NCI-H2196 treated with DMSO at 0.1 percent for 48 hours (cell line): ENCODE measurements around the gene CCDC178.
"Not testable (repeated sequence)": the region's sequence is repeated elsewhere in the genome, so short reads cannot be mapped to it uniquely, and the experiment has no call there.

Source experiments
- DNase-seq: peaks from one replicate; lab custom pipeline; 2025; ENCODE audit not compliant: unreplicated experiment; lab: John Stamatoyannopoulos, UW

Gene CCDC178

GRCh38 chr18:33369711-33370449, 70.6 kb downstream of the CCDC178 start:
- no peak for DNase-seq

GRCh38 chr18:33356735-33357134, 83.8 kb downstream of the CCDC178 start:
- no peak for DNase-seq

- DNase-seq, result no peak
Observed at GRCh38 chr18:33355756-33356155, 84.8 kb downstream of the CCDC178 start.

- DNase-seq, result no peak
Observed at GRCh38 chr18:33355263-33355662, 85.3 kb downstream of the CCDC178 start.

- DNase-seq, result no peak
Observed at GRCh38 chr18:33350256-33350655, 90.3 kb downstream of the CCDC178 start.

- not testable (repeated sequence) for DNase-seq
Observed at GRCh38 chr18:33339733-33340132, 100.8 kb downstream of the CCDC178 start.

- no peak for DNase-seq
Observed at GRCh38 chr18:33334781-33335180, 105.7 kb downstream of the CCDC178 start.

GRCh38 chr18:33330711-33331110, 109.8 kb downstream of the CCDC178 start:
- no peak for DNase-seq

GRCh38 chr18:33326975-33327374, 113.5 kb downstream of the CCDC178 start:
- DNase-seq, result no peak

- no peak for DNase-seq
Observed at GRCh38 chr18:33317640-33318039, 122.9 kb downstream of the CCDC178 start.

- DNase-seq, result no peak
Observed at GRCh38 chr18:33316146-33316587, 124.4 kb downstream of the CCDC178 start.

- no peak for DNase-seq
Observed at GRCh38 chr18:33307520-33307919, 133.0 kb downstream of the CCDC178 start.

GRCh38 chr18:33304277-33304676, 136.2 kb downstream of the CCDC178 start:
- DNase-seq, result no peak

- DNase-seq, result peak; percentile 13
Observed at GRCh38 chr18:33291539-33291938, 149.0 kb downstream of the CCDC178 start.

- DNase-seq, result no peak
Observed at GRCh38 chr18:33288082-33288716, 152.3 kb downstream of the CCDC178 start.

GRCh38 chr18:33282709-33283333, 157.7 kb downstream of the CCDC178 start:
- DNase-seq, result no peak

GRCh38 chr18:33282142-33282541, 158.4 kb downstream of the CCDC178 start:
- no peak for DNase-seq

- no peak for DNase-seq
Observed at GRCh38 chr18:33277431-33277830, 163.1 kb downstream of the CCDC178 start.

GRCh38 chr18:33275843-33276242, 164.7 kb downstream of the CCDC178 start:
- DNase-seq, result no peak

- DNase-seq, result no peak
Observed at GRCh38 chr18:33270297-33270696, 170.2 kb downstream of the CCDC178 start.

- DNase-seq, result no peak
Observed at GRCh38 chr18:33269223-33269622, 171.3 kb downstream of the CCDC178 start.

GRCh38 chr18:33264566-33264965, 176.0 kb downstream of the CCDC178 start:
- no peak for DNase-seq
